ENCODE results near the gene GSC.

DNA sequence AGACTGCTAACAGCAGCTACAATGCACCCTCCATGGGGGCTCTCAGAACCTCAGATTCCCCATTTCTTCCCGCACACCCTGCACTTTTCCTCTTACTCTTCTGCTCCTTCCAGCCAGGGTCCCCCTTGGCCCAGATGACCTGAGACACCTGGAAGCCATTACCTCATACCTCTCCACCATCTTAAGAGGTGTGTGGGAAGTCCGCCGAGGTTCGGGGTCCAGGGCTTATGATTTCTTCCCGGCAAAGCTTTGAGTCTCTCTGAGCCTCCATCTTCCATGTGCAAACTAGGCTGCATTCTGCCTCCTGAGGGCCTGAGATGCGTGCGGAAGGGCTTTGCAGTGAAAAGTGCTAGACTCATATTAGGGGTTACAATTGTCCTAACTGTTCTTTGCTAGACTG lies 5.3 kb downstream of the GSC start:
- no peak for TF ChIP-seq POLR2A (IDR thresholded peaks at IDR 0.05; ENCODE audit: low read depth, low read length)
- TF ChIP-seq POLR2AphosphoS5 (IDR thresholded peaks at IDR 0.05; ENCODE audit: low read depth, low read length) = no peak
- no peak for TF ChIP-seq TAF1 (IDR thresholded peaks at IDR 0.05; ENCODE audit: low read depth, low read length)
- no peak for TF ChIP-seq SPI1 (IDR thresholded peaks at IDR 0.05; ENCODE audit: low read depth, low read length)
- TF ChIP-seq PAX5 (IDR thresholded peaks at IDR 0.05; ENCODE audit: insufficient read depth, low read length, severe bottlenecking) = no peak
- no peak for TF ChIP-seq POU2F2 (IDR thresholded peaks at IDR 0.05; ENCODE audit: low read depth, low read length)
